Colon (tissue), 2 donors: ENCODE results near the gene RPRM.
"Not testable (repeated sequence)": the region's sequence is repeated elsewhere in the genome, so short reads cannot be mapped to it uniquely, and the experiment has no call there.

Source experiments
- FAIRE-seq: peaks from 2 replicates; lab custom pipeline; 2012; peaks lifted over from hg19 to GRCh38; lab: Jason Lieb, UNC
- donor health status: control.
- donor health status: control.

Gene RPRM

GRCh38 chr2:153455861-153456260, 22.7 kb downstream of the RPRM start:
- no peak for FAIRE-seq

GRCh38 chr2:153455403-153455802, 23.2 kb downstream of the RPRM start:
- no peak for FAIRE-seq

GRCh38 chr2:153451611-153452010, 27.0 kb downstream of the RPRM start:
- no peak for FAIRE-seq

GRCh38 chr2:153443106-153443505, 35.5 kb downstream of the RPRM start:
- FAIRE-seq: no peak

GRCh38 chr2:153442616-153443015, 35.9 kb downstream of the RPRM start:
- FAIRE-seq: not testable (repeated sequence)

GRCh38 chr2:153440090-153440489, 38.5 kb downstream of the RPRM start:
- not testable (repeated sequence) for FAIRE-seq

- FAIRE-seq: no peak
Observed at GRCh38 chr2:153433403-153433802, 45.2 kb downstream of the RPRM start.

- no peak for FAIRE-seq
Observed at GRCh38 chr2:153432381-153432780, 46.2 kb downstream of the RPRM start.

- FAIRE-seq: no peak
Observed at GRCh38 chr2:153431114-153431513, 47.4 kb downstream of the RPRM start.
